ENCODE results near the gene DCUN1D2.

DNA sequence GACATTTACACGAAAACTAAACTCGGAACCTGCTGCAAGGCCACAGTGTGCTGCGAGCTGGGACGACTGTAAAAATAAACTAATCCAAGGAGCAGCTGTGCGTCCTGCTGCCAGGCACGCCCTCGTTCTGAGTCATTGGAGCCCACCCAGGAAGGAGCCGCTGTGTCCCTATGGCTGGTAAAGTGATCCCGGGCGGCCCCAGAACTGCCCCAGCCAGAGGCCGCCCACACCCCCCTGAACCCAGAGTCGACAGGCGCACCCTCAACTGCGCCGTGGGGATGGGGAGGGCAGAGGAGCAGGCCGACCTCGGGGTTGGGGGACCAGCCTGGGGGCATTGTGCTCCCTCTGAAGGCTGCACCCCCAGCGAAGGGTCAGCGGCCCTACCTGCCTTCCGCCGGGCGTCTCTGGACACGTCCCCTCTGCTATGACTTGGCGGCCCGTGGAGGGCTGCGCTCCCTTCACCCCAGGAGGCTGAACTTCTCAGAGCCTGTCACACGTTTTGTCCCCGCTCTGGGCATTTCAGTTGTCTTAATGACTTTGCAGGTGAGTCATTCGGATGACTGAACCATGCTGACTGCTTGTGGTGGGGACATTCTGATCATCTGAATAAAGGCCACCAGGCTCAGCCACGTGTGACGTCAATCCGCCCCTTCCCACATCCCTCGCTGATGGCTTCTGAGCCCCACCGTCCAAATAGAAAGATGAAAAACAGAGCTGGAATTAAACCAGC lies 79.9 kb downstream of the DCUN1D2 start:
- TF ChIP-seq, protein P1, sequence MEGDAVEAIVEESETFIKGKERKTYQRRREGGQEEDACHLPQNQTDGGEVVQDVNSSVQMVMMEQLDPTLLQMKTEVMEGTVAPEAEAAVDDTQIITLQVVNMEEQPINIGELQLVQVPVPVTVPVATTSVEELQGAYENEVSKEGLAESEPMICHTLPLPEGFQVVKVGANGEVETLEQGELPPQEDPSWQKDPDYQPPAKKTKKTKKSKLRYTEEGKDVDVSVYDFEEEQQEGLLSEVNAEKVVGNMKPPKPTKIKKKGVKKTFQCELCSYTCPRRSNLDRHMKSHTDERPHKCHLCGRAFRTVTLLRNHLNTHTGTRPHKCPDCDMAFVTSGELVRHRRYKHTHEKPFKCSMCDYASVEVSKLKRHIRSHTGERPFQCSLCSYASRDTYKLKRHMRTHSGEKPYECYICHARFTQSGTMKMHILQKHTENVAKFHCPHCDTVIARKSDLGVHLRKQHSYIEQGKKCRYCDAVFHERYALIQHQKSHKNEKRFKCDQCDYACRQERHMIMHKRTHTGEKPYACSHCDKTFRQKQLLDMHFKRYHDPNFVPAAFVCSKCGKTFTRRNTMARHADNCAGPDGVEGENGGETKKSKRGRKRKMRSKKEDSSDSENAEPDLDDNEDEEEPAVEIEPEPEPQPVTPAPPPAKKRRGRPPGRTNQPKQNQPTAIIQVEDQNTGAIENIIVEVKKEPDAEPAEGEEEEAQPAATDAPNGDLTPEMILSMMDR (conservative IDR thresholded peaks at IDR 0.05) = no peak
- no peak for TF ChIP-seq EZH2 (IDR thresholded peaks at IDR 0.05; ENCODE audit: low read depth)
